Skeletal muscle tissue (tissue), 4 donors: ENCODE data around the gene ANTKMT. TPM values are rescaled to one million over a fixed set of nuclear protein-coding genes. Genes with fewer than 3 reads are reported as not detected.
"Not testable (repeated sequence)": the region's sequence is repeated elsewhere in the genome, so short reads cannot be mapped to it uniquely, and the experiment has no call there.

Experiments
- H3K27ac ChIP-seq: one replicate; pipeline ENCODE4 v1.7.0; 2013; ENCODE audit warnings: mild to moderate bottlenecking, low read depth, low read length, inconsistent platforms
- H3K27me3 ChIP-seq, 3 donors: one replicate each; pipeline ENCODE4 v1.7.0; 2013; ENCODE audit warnings: low read length in 3 of 3; ENCODE audit not compliant: control insufficient read depth in 3 of 3, insufficient read depth in 3 of 3
- H3K36me3 ChIP-seq, 3 donors: one replicate each; pipeline ENCODE4 v1.7.0; 2013; ENCODE audit warnings: low read length in 3 of 3; ENCODE audit not compliant: control insufficient read depth in 3 of 3, insufficient read depth in 3 of 3
- H3K4me1 ChIP-seq, 3 donors: one replicate each; pipeline ENCODE4 v1.7.0; 2013; ENCODE audit warnings: low read length in 3 of 3, mild to moderate bottlenecking in 3 of 3; ENCODE audit not compliant: control insufficient read depth in 3 of 3, insufficient read depth in 3 of 3
- H3K4me3 ChIP-seq, 3 donors: one replicate each; pipeline ENCODE4 v1.7.0; 2013; ENCODE audit warnings: low read length in 3 of 3
- H3K9ac ChIP-seq, 3 donors: one replicate each; pipeline ENCODE4 v1.7.0; 2013; ENCODE audit warnings: low read length in 3 of 3, mild to moderate bottlenecking in 3 of 3, moderate library complexity in 2 of 3, low read depth in 1 of 3
- H3K9me3 ChIP-seq, 3 donors: one replicate each; pipeline ENCODE4 v1.7.0; 2013; ENCODE audit warnings: low read length in 3 of 3; ENCODE audit not compliant: control insufficient read depth in 3 of 3
- total RNA-seq: library from RNA; depleted of rRNA; stranded (reverse); fragments of >200 nt; gene quantifications from one replicate; pipeline ENCODE4 v1.2.3, GENCODE V29; 2014
- donor health status: Osteomylitis.

ANTKMT gene
- total RNA-seq, 1 donor from 2014 or later: 12.0 TPM

DNA sequence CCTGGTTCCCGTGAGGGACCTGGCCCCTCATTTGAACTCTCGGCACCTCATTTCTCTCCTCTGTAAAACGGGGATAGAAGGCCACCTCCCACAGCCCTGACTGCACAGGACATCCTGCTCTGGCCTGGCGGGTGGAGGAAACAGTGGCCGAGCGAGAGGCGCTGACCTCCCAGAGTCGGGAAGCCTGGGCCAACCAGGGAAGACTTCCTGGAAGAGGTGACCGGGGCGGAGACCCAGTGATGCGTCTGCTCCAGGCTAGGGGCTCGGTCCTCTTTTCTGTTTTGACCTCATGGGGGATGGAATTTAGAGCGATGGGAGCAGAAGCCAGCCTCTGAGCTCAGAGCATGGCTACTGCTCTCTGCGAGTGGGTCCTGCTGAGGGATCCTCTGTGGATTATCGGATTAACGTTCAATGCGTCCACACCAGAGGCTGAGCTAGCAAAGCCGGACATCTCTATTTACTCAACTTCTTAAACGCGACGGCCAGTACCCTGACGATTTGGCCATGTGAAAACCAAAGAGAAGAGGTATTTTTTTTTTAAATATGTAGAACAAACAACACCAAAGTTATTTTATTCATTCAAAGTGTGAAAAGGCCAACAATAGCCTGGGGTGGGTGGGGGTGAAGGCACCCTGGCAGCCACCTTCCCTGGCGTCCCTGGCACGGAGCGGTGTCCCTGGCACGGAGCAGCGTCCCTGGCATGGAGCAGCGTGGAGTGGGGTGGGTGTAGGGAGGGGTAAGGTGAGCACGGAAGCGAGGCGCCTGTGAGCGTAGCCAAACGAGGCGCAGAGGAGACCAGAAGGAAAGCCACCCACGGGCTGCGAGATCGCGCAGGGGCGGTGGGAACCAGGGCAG lies 30.4 kb downstream of the ANTKMT start:
- no peak overlapping the region for H3K4me3 ChIP-seq
- H3K36me3 ChIP-seq: no peaks in the 10 kb centered on the region
- H3K9ac ChIP-seq: no peak overlapping the region
- H3K27ac ChIP-seq: no peak overlapping the region
- peaks cover 20 to 33% (median 28%) of the 10 kb centered on the region in 3 donors for H3K27me3 ChIP-seq
- no peaks in the 10 kb centered on the region for H3K9me3 ChIP-seq
- H3K4me1 ChIP-seq: peaks cover 0 to 4% (median 0%) of the 10 kb centered on the region in 3 donors

DNA sequence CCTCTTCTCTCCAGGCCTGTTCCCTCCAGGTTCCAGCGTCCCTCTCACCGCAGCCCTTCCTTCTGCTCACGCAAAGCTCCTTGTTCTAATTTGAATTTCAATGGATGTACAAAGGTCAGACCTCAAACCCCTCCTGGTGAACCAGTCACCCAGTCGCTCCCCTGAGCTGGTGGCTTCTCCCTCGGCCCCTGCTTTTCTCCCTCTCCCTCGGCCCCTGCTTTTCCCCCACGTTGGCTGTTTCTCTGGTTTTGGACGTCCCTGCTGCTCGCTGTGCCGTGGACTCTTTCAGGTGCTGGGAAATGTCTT lies 31.0 kb downstream of the ANTKMT start:
- no peak overlapping the region for H3K4me3 ChIP-seq
- peaks cover 20 to 33% (median 29%) of the 10 kb centered on the region in 3 donors for H3K27me3 ChIP-seq
- H3K4me1 ChIP-seq: peaks cover 0 to 4% (median 0%) of the 10 kb centered on the region in 3 donors
- no peaks in the 10 kb centered on the region for H3K9me3 ChIP-seq
- no peak overlapping the region for H3K27ac ChIP-seq
- no peak overlapping the region for H3K9ac ChIP-seq
- no peaks in the 10 kb centered on the region for H3K36me3 ChIP-seq

DNA sequence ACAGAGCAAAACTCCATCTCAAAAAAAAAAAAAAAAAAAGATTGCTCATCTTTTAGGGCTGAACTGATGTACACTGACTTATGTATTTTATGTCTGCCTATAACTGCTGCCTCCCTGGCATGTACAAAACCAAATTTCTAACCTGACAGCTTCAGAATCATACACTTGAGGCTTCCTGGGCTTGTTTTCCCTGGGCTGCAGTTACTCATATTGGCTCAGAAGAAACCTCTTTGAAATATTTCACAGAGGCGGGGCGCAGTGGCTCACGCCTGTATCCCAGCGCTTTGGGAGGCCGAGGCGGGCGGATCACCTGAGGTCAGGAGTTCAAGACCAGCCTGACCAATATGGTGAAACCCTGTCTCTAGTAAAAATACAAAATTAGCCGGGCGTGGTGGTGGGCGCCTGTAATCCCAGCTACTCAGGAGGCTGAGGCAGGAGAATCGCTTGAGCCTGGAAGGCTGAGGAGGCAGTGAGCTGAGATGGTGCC lies 33.2 kb downstream of the ANTKMT start:
- not testable (repeated sequence) for H3K9me3 ChIP-seq, H3K4me1 ChIP-seq, H3K36me3 ChIP-seq, H3K27ac ChIP-seq, H3K4me3 ChIP-seq, H3K9ac ChIP-seq
- peaks cover 20 to 33% (median 29%) of the 10 kb centered on the region in 3 donors for H3K27me3 ChIP-seq

DNA sequence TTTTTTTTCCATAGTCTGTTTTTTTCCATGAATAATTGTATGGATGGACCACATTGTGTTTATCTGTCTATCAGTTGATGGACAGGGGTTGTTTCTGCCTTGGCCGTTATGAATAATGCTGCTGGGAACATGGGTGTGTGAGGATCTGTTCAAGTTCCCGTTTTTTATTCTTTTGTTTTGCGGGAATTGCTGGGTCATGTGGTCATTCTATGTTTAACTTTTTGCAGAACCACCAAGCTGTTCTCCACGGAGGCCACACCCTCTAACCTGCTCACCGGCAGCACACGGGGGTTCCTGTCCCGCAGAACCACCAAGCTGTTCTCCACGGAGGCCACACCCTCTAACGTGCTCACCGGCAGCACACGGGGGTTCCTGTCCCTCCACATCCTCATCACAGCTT lies 33.7 kb downstream of the ANTKMT start:
- Histone ChIP-seq H3K27me3 (peaks cover 20 to 33% (median 29%) of the 10 kb centered on the region in 3 donors), H3K4me3 (no peak overlapping the region), H3K9ac (no peak overlapping the region), H3K36me3 (no peaks in the 10 kb centered on the region), H3K4me1 (peaks cover 0 to 4% (median 0%) of the 10 kb centered on the region in 3 donors), H3K27ac (no peak overlapping the region), H3K9me3 (no peaks in the 10 kb centered on the region)

DNA sequence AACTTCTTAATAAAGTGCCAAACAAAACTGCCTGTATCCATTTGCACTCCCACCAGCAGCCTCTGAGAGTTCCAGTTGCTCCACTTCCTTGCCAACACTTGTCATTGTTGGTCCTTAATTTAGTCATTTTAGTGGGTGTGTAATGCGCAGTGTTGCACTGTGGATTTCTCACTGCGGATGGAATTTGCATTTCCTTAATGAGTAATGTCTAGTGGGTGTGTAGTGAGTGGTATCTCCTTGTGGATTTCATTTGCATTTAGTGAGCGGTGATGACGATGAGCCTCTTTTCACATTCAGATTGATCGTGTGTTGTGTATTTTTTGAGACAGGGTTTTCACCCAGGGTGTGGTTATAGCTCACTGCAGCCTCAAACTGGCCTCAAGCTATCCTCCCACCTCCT lies 35.5 kb downstream of the ANTKMT start:
- Histone ChIP-seq H3K4me1 (peaks cover 0 to 4% (median 0%) of the 10 kb centered on the region in 3 donors), H3K36me3 (no peaks in the 10 kb centered on the region), H3K27me3 (peaks cover 23 to 29% (median 25%) of the 10 kb centered on the region in 3 donors), H3K4me3 (no peak overlapping the region), H3K9me3 (no peaks in the 10 kb centered on the region), H3K27ac (no peak overlapping the region), H3K9ac (no peak overlapping the region)

DNA sequence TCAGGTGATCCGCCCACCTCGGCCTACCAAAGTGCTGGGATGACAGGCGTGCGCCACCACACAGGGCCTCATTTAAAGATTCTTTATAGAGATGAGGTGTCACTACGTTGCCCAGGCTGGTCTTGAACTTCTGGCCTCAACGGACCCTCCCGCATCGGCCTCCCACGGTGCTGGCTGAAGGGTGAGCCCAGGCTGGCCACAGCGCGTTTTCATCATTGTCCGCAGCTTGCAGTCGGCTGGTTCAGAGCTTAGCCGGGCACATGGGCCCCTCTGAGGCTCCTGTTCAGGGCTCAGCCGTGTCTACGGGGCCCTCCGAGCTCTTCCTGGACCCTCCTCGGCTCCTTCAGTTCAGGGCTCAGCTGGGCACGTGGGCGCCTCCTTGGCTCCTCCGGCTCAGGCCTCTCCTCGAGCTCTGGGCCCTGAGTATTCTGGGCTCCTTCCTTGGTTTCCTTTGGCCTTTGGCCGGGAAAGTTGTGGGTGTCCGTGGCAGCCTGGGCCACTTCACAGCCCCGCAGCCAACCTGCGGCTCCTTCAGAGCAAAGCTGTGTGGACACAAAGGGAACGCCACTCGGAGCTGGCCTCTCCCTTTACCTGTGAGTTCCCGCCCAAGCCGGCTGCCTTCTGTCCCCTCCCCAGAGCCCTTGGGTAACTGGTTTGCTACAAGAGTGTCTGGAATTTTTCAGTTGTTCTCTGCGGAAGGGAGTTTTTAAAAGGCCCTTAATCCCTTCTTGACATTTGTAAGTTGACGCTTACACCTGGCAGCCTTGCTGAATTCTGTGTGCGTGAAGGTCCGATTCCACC lies 38.4 kb downstream of the ANTKMT start:
- Histone ChIP-seq H3K36me3 (no peaks in the 10 kb centered on the region), H3K9ac (no peak overlapping the region), H3K27me3 (peaks cover 4 to 29% (median 22%) of the 10 kb centered on the region in 3 donors), H3K4me1 (no peaks in the 10 kb centered on the region), H3K9me3 (no peaks in the 10 kb centered on the region), H3K27ac (no peak overlapping the region), H3K4me3 (no peak overlapping the region)

DNA sequence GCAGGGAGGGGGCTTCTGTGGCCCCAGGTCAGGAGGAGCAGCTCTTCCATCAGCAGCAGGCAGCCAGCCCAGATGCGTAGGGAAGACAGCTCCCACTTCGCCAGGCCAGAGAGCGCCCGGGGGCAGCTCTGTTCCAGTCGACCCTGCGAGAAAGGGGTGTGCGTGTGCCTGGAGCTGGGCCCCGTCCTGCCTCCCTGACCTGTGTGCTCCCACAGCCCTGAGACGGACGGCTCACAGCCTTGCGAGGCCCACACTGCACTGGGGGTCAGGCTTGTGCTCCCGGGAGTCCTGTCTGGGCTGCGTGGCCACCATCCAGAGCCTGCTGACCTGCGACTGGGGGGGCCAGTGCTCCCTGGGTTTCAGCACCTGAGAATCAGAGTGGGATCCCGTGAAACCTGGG lies 39.1 kb downstream of the ANTKMT start:
- H3K4me3 ChIP-seq: no peak overlapping the region
- no peak overlapping the region for H3K27ac ChIP-seq
- H3K9me3 ChIP-seq: no peaks in the 10 kb centered on the region
- H3K27me3 ChIP-seq: peaks cover 4 to 30% (median 22%) of the 10 kb centered on the region in 3 donors
- H3K9ac ChIP-seq: no peak overlapping the region
- no peaks in the 10 kb centered on the region for H3K36me3 ChIP-seq
- H3K4me1 ChIP-seq: no peaks in the 10 kb centered on the region

DNA sequence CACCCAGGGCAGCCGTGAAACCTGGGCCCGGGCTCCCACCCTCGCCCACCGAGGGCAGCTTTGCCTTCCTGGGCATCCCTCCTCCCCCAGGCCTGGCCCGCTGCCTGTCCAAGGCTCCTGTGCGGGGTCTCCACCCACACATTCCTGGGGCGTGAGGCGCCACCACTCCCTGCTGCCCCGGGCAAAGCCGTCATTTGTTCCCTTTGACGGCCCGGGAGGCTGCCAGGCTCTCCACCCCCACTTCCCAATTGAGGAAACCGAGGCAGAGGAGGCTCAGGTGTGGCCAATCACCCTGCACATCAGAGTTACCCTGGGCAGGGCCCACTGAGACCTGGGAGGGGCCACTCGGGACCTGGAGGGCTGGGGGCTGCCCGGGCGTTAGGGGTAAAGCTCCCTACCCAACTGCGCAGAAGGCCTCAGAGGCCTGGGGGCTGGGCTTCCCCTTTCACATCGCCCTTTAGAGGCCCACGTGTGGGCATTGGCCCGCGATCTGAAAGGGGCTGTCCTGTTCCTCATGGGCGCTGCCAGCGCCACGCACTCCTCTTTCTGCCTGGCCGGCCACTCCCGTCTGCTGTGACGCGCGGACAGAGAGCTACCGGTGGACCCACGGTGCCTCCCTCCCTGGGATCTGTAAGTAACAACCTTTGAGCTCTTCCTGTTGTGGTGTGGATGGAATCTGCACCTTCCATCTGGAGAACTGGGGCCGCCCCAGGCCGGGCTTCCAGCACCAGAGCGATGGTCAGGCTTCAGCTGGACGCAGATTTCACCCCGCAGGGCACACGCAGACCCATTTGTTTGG lies 39.8 kb downstream of the ANTKMT start, which contains the start of gene MSLN:
Gene MSLN, plus strand, starts transcription at position 190 of the 799 bp plus-strand sequence. CDS start 1,947 bp downstream, outside the sequence.
- no peak within 1 kb of the TSS for H3K9ac ChIP-seq
- peaks cover 4 to 32% (median 25%) of the 10 kb centered on the region in 3 donors for H3K27me3 ChIP-seq
- H3K4me1 ChIP-seq: no peaks in the 10 kb centered on the region
- no peaks in the 10 kb centered on the region for H3K36me3 ChIP-seq
- H3K4me3 ChIP-seq: no peak within 1 kb of the TSS
- no peak within 1 kb of the TSS for H3K27ac ChIP-seq
- no peaks in the 10 kb centered on the region for H3K9me3 ChIP-seq

DNA sequence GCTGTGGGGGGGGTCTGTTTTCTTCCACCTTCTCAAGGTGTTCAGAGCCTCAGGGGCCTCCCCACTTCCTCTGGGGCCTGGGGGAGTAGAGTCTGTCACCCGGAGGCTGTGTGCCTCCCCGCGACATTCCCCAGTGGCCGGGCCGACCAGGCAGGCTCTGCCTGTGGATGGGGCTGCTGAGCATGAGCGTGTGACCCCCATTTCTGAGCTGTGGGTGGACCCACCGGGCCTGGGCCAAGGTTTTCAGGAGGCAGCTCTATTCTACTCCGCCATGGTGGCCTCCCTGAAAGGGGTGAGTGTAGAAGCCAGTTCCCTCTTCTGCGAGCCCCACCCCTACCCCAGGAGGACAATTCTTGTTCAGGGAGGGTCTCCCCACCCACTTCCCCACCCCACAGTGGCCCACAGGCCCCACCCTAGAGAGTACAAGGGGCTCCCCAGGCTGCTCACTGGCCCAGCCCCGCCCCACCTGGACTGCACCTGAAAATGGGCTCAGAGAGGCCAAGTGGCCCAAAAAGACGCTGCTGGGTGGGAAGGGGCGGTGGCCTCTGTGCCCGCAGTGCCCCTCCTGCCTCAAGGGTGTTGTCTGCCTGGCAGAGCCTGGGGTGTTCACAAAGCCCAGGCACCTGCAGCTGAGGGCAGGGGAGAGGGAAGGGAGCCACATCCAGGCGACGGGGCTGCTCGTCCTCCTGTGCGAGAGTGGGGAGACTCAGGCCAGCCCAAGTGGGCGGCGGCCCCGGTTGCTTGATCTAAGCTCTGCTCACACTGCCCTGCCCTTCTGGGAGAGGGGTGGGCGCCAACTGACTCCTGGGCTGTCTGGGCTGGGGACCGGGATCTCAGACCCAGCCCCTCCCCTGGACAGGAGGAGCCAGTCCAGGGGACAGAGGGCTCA lies 40.9 kb downstream of the ANTKMT start:
- H3K36me3 ChIP-seq: no peaks in the 10 kb centered on the region
- H3K9me3 ChIP-seq: no peaks in the 10 kb centered on the region
- H3K27ac ChIP-seq: no peak overlapping the region
- no peaks in the 10 kb centered on the region for H3K4me1 ChIP-seq
- H3K4me3 ChIP-seq: no peak overlapping the region
- peaks cover 4 to 31% (median 28%) of the 10 kb centered on the region in 3 donors for H3K27me3 ChIP-seq
- H3K9ac ChIP-seq: no peak overlapping the region
